IMR-90 (cell line): ENCODE results near the gene EHMT1. TPM values are rescaled to one million over a fixed set of nuclear protein-coding genes. Genes with fewer than 3 reads are reported as not detected.

Experiments
- ATAC-seq: fragments of 200-7000 bp; cut with Tn5 transposase; 2 replicates; pipeline ENCODE4 v1.9.1; 2020; ENCODE audit warnings: low read depth, mild to moderate bottlenecking, moderate library complexity
- BruUV-seq: library from RNA; stranded (reverse); fragments of 400-500 nt; replicated peaks from 2 replicates; lab custom pipeline; 2021; lab: Mats Ljungman, UMichigan
- CTCF ChIA-PET: fragments of 300-600 bp; formaldehyde crosslinking; extraction: SDS; loops from one replicate; lab custom pipeline; 2021; ENCODE audit warnings: antibody characterized with exemption; lab: Yijun Ruan, JAX
- POLR2A ChIA-PET: fragments of 300-600 bp; sonication (Branson Sonifier 250); formaldehyde crosslinking; loops from one replicate; lab custom pipeline; 2022; ENCODE audit warnings: antibody characterized with exemption; ENCODE audit not compliant: unreplicated experiment; lab: Charles Lee
- DNase-seq: peaks from one replicate; pipeline ENCODE4 v3.0.0; 2013
- H2AFZ ChIP-seq: replicated peaks from 2 replicates; pipeline ENCODE3; 2013; ENCODE audit warnings: low read length, mild to moderate bottlenecking; ENCODE audit not compliant: poor library complexity
- H2AK5ac ChIP-seq: 2 replicates; pipeline ENCODE4 v1.6.1; 2013; ENCODE audit warnings: low read depth, low read length, inconsistent platforms
- H2AK9ac ChIP-seq: replicated peaks from 2 replicates; pipeline ENCODE3; 2013; ENCODE audit warnings: mild to moderate bottlenecking, low read depth, low read length, moderate library complexity; ENCODE audit not compliant: poor library complexity
- H2BK120ac ChIP-seq: 2 replicates; pipeline ENCODE4 v1.6.1; 2013; ENCODE audit warnings: low read depth, low read length, inconsistent platforms
- H2BK15ac ChIP-seq: 3 replicates; pipeline ENCODE4 v1.6.1; 2013; ENCODE audit warnings: low read depth, low read length, inconsistent platforms
- H2BK20ac ChIP-seq: 2 replicates; pipeline ENCODE4 v1.6.1; 2013; ENCODE audit warnings: low read depth, mild to moderate bottlenecking, inconsistent platforms, low read length, moderate library complexity
- H2BK5ac ChIP-seq: 2 replicates; pipeline ENCODE4 v1.6.1; 2013; ENCODE audit warnings: mild to moderate bottlenecking, low read depth, low read length, inconsistent platforms; ENCODE audit not compliant: poor library complexity, severe bottlenecking
- H3K14ac ChIP-seq: replicated peaks from 2 replicates; pipeline ENCODE4 v1.6.1; 2013; ENCODE audit warnings: low read depth, low read length, inconsistent platforms
- H3K18ac ChIP-seq: 2 replicates; pipeline ENCODE4 v1.6.1; 2013; ENCODE audit warnings: low read depth, low read length, control low read depth
- H3K23ac ChIP-seq: 2 replicates; pipeline ENCODE4 v1.6.1; 2013; ENCODE audit warnings: low read depth, low read length, inconsistent platforms
- H3K27ac ChIP-seq: 2 replicates; pipeline ENCODE4 v1.5.1; 2013; ENCODE audit warnings: mild to moderate bottlenecking, control low read depth, low read length; ENCODE audit not compliant: insufficient read depth
- H3K27me3 ChIP-seq: 2 replicates; pipeline ENCODE4 v1.6.1; 2013; ENCODE audit warnings: low read length; ENCODE audit not compliant: control insufficient read depth, insufficient read depth
- H3K36me3 ChIP-seq: 2 replicates; pipeline ENCODE4 v1.6.1; 2013; ENCODE audit warnings: low read length, mixed read lengths; ENCODE audit not compliant: control insufficient read depth, insufficient read depth
- H3K4ac ChIP-seq: 2 replicates; pipeline ENCODE4 v1.6.1; 2013; ENCODE audit warnings: low read depth, low read length, inconsistent platforms
- H3K4me1 ChIP-seq: 2 replicates; pipeline ENCODE4 v1.6.1; 2013; ENCODE audit warnings: low read length, mixed read lengths; ENCODE audit not compliant: control insufficient read depth, insufficient read depth
- H3K4me2 ChIP-seq: 2 replicates; pipeline ENCODE4 v1.6.1; 2013; ENCODE audit warnings: low read depth, mild to moderate bottlenecking, control low read depth, low read length, moderate library complexity
- H3K4me3 ChIP-seq: 2 replicates; pipeline ENCODE4 v1.5.1; 2013; ENCODE audit warnings: low read depth, mild to moderate bottlenecking, control low read depth, low read length, moderate library complexity; ENCODE audit not compliant: insufficient read depth
- H3K56ac ChIP-seq: 2 replicates; pipeline ENCODE4 v1.6.1; 2013; ENCODE audit warnings: low read length, inconsistent platforms; ENCODE audit not compliant: insufficient read depth; ENCODE audit errors: extremely low read depth
- H3K79me1 ChIP-seq, 2 experiments: 2 replicates each; pipeline ENCODE4 v1.6.1; 2013; ENCODE audit warnings: low read length in 2 of 2, inconsistent platforms in 1 of 2, low read depth in 1 of 2
- H3K9ac ChIP-seq: 2 replicates; pipeline ENCODE4 v1.6.1; 2013; ENCODE audit warnings: low read depth, low read length, control low read depth
- H3K9me1 ChIP-seq: 2 replicates; pipeline ENCODE4 v1.6.1; 2013; ENCODE audit warnings: low read length, inconsistent platforms; ENCODE audit not compliant: insufficient read depth
- H3K9me3 ChIP-seq: 2 replicates; pipeline ENCODE4 v1.6.1; 2013; ENCODE audit warnings: low read length; ENCODE audit not compliant: control insufficient read depth, insufficient read depth
- H4K20me1 ChIP-seq: 2 replicates; pipeline ENCODE4 v1.6.1; 2013; ENCODE audit warnings: low read length, inconsistent platforms; ENCODE audit not compliant: insufficient read depth
- H4K5ac ChIP-seq: 2 replicates; pipeline ENCODE4 v1.6.1; 2013; ENCODE audit warnings: mild to moderate bottlenecking, low read depth, low read length, control low read depth
- H4K8ac ChIP-seq, 2 experiments: 2 replicates each; pipeline ENCODE4 v1.6.1; 2013; ENCODE audit warnings: low read depth in 2 of 2, low read length in 2 of 2, control low read depth in 1 of 2, inconsistent platforms in 1 of 2
- H4K91ac ChIP-seq: 2 replicates; pipeline ENCODE4 v1.6.1; 2013; ENCODE audit warnings: low read depth, low read length, inconsistent platforms; ENCODE audit not compliant: insufficient read depth
- BHLHE40 ChIP-seq: fragments of 150-350 bp; IDR thresholded peaks from 2 replicates; pipeline ENCODE4 v1.6.1; 2016; ENCODE audit warnings: mild to moderate bottlenecking, low read depth, low read length
- CEBPB ChIP-seq: IDR thresholded peaks from 2 replicates; pipeline ENCODE4 v1.6.1; 2012; ENCODE audit warnings: low read depth, low read length, improper control_type of control experiment
- CHD1 ChIP-seq: IDR thresholded peaks from 2 replicates; pipeline ENCODE4 v1.6.1; 2012; ENCODE audit warnings: low read depth, low read length, improper control_type of control experiment
- CTCF ChIP-seq: conservative IDR thresholded peaks from 2 replicates; pipeline ENCODE4 v1.5.1; 2012; ENCODE audit warnings: mild to moderate bottlenecking, low read depth, low read length, improper control_type of control experiment
- ELK1 ChIP-seq: fragments of 150-350 bp; IDR thresholded peaks from 2 replicates; pipeline ENCODE4 v1.6.1; 2016; ENCODE audit warnings: low read depth, mild to moderate bottlenecking, low read length, moderate library complexity, borderline replicate concordance
- FOS ChIP-seq: fragments of 150-350 bp; IDR thresholded peaks from 2 replicates; pipeline ENCODE4 v1.6.1; 2016; ENCODE audit warnings: low read depth, low read length
- MAFK ChIP-seq: IDR thresholded peaks from 2 replicates; pipeline ENCODE4 v1.6.1; 2012; ENCODE audit warnings: low read depth, low read length, improper control_type of control experiment
- MAZ ChIP-seq: IDR thresholded peaks from 2 replicates; pipeline ENCODE4 v1.6.1; 2012; ENCODE audit warnings: low read depth, mild to moderate bottlenecking, low read length, improper control_type of control experiment, moderate library complexity, borderline replicate concordance
- MXI1 ChIP-seq: IDR thresholded peaks from 2 replicates; pipeline ENCODE4 v1.6.1; 2012; ENCODE audit warnings: low read depth, mild to moderate bottlenecking, low read length, moderate library complexity, borderline replicate concordance
- NFE2L2 ChIP-seq: fragments of 150-350 bp; IDR thresholded peaks from 2 replicates; pipeline ENCODE4 v1.6.1; 2016; ENCODE audit warnings: low read depth, mild to moderate bottlenecking, low read length
- POLR2A ChIP-seq: IDR thresholded peaks from 2 replicates; pipeline ENCODE4 v1.6.1; 2012; ENCODE audit warnings: mild to moderate bottlenecking, low read depth, low read length
- RAD21 ChIP-seq: IDR thresholded peaks from 2 replicates; pipeline ENCODE4 v1.6.1; 2012; ENCODE audit warnings: low read length, improper control_type of control experiment
- RCOR1 ChIP-seq: IDR thresholded peaks from 2 replicates; pipeline ENCODE4 v1.6.1; 2012; ENCODE audit warnings: mild to moderate bottlenecking, low read length, improper control_type of control experiment; ENCODE audit not compliant: insufficient replicate concordance
- RFX5 ChIP-seq: IDR thresholded peaks from 2 replicates; pipeline ENCODE4 v1.8.0; 2012; ENCODE audit warnings: low read depth, mild to moderate bottlenecking, low read length, moderate library complexity
- SMC3 ChIP-seq: fragments of 150-350 bp; IDR thresholded peaks from 2 replicates; pipeline ENCODE4 v1.6.1; 2016; ENCODE audit warnings: low read depth, mild to moderate bottlenecking, antibody characterized with exemption, low read length, moderate library complexity
- USF2 ChIP-seq: fragments of 150-350 bp; IDR thresholded peaks from 2 replicates; pipeline ENCODE4 v1.6.1; 2017; ENCODE audit warnings: mild to moderate bottlenecking, antibody characterized with exemption, low read length, low read depth
- WGBS, 2 experiments: methylation state at CpG; one replicate each; pipeline versions ENCODE4 v1.1.5 to v1.1.7; 2013; ENCODE audit warnings: missing lambda C conversion rate in 2 of 2; ENCODE audit not compliant: insufficient read length in 1 of 2; ENCODE audit errors: extremely low coverage in 2 of 2; 5-methylcytosine and 5-hydroxymethylcytosine counted together
- dilution Hi-C: fragments of 300-500 bp; cut with HindIII; formaldehyde crosslinking; loops from one replicate; pipeline ENCODE4 v1.14.3; 2018; ENCODE audit warnings: low sequenced_read_pairs; ENCODE audit not compliant: unreplicated experiment
- in situ Hi-C: fragments of 300-500 bp; cut with MboI; formaldehyde crosslinking; loops from 3 replicates; pipeline ENCODE4 v1.14.3; 2019; ENCODE audit warnings: low sequenced_read_pairs, inconsistent platforms, mixed read lengths
- intact Hi-C: fragments of 100-400 bp; cut with micrococcal nuclease; formaldehyde crosslinking; loops from 2 replicates; pipeline ENCODE4 v1.10.0; 2022
- polyA plus RNA-seq, 3 experiments: library from polyadenylated mRNA; depleted of rRNA; stranded (reverse); fragments of >200 nt; gene quantifications; 2 replicates each; pipeline ENCODE4 v1.2.3, GENCODE V29; 2012; ENCODE audit warnings: low replicate concordance in 1 of 3
- total RNA-seq: library from RNA; depleted of rRNA; stranded (reverse); fragments of >200 nt; gene quantifications from 2 replicates; pipeline ENCODE4 v1.2.3, GENCODE V29; 2012

The EHMT1 gene
- total and polyA plus RNA-seq, 2 of the 4 experiments (the other 2 are of a cell fraction): 32.8 to 35.1 TPM

- no peak overlapping the region for H2BK5ac ChIP-seq
- TF ChIP-seq RCOR1 (no peak), NFE2L2 (no peak), MXI1 (no peak), POLR2A (no peak), CTCF (no peak), USF2 (no peak), RAD21 (no peak), RFX5 (no peak), ELK1 (no peak), CEBPB (no peak), MAFK (no peak), SMC3 (no peak), CHD1 (no peak), MAZ (no peak), FOS (no peak), BHLHE40 (no peak)
- WGBS, 2 experiments: 72% methylated on average over 5 of the region's 10 CpGs; no CpG with 5 or more reads in 1 of the 2 experiments
- no peak overlapping the region for H3K27ac ChIP-seq
- DNase-seq (no peak), ATAC-seq (no peak)
- peaks cover 68% of the 10 kb centered on the region for H4K20me1 ChIP-seq
- H3K36me3 ChIP-seq: 0 out of 2 replicates have a peak, but pooled peaks cover 1% of the 10 kb centered on the region
- no peak overlapping the region for H3K14ac ChIP-seq
- ChIA-PET CTCF (no interaction called here), POLR2A (no interaction called here)
- H2BK120ac ChIP-seq: no peak overlapping the region
- H3K9me1 ChIP-seq: peaks cover 23% of the 10 kb centered on the region
- H3K79me1 ChIP-seq: peaks cover 32 to 87% of the 10 kb centered on the region in 2 experiments
- H3K18ac ChIP-seq: no peak overlapping the region
- H3K9me3 ChIP-seq: peaks cover 8% of the 10 kb centered on the region; the same call in 1 of the 2 replicates
- H3K23ac ChIP-seq: no peak overlapping the region
- H4K91ac ChIP-seq: no peak overlapping the region
- H2BK20ac ChIP-seq: no peak overlapping the region
- no TSS peak for BruUV-seq
- intact Hi-C loops (no loop called here), in situ Hi-C loops (no loop called here), dilution Hi-C loops (no loop called here)
- H3K4me1 ChIP-seq: peaks cover 3% of the 10 kb centered on the region; the same call in 1 of the 2 replicates
- H2AFZ ChIP-seq: no peak overlapping the region
- H3K4ac ChIP-seq: no peak overlapping the region
- H2AK9ac ChIP-seq: no peak overlapping the region
- no peak overlapping the region for H3K9ac ChIP-seq
- H4K8ac ChIP-seq: no peak overlapping the region
- H3K56ac ChIP-seq: no peak overlapping the region
- H2BK15ac ChIP-seq: no peak overlapping the region
- no peak overlapping the region for H3K4me2 ChIP-seq
- no peak overlapping the region for H2AK5ac ChIP-seq
- H4K5ac ChIP-seq: no peak overlapping the region
- no peak overlapping the region for H3K4me3 ChIP-seq
- no peaks in the 10 kb centered on the region for H3K27me3 ChIP-seq
Measured at GRCh38 chr9:137705906-137706305, 87.1 kb downstream of the EHMT1 start.
